Central memory CD4-positive, alpha-beta T cell (primary cell): ENCODE measurements around the gene TPRG1.

Experiments used
- DNase-seq: peaks from one replicate; pipeline ENCODE4 v3.0.0; 2022
- total RNA-seq, 3 experiments: gene quantifications; one replicate each; lab custom pipeline; 2026; lab: John Stamatoyannopoulos, UW

Gene TPRG1, protein sequence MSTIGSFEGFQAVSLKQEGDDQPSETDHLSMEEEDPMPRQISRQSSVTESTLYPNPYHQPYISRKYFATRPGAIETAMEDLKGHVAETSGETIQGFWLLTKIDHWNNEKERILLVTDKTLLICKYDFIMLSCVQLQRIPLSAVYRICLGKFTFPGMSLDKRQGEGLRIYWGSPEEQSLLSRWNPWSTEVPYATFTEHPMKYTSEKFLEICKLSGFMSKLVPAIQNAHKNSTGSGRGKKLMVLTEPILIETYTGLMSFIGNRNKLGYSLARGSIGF
- total RNA-seq: 1.2 to 7.5 (median 4.4) reads per million in 3 experiments

DNA sequence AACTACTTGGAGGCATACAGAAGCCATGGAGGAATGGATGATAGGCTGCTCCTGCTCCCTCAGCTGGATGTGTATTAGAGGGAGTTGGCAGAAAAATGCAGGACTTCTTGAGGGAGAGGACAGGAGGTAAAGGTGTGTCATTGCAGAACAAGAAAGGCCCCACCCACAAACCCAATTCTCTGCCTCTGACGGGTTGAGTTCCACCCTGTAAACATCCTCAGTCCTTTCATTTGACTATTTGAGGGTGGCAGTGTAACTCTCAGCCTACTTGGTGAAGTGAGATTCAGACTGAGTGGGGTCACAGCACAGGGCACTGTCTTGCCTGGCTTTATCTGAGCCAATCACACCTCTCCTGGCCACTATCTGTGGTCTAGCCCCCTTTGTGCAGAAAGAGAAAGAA, at the start of gene TPRG1:
TPRG1 (plus strand) TSS at position 265 of the 400 bp plus-strand sequence. CDS start 35,414 bp downstream, outside the sequence.
- DNase-seq: no peak

GRCh38 chr3:189122110-189122509, 49.7 kb upstream of the TPRG1 start:
- no peak for DNase-seq

GRCh38 chr3:189122526-189123205, 49.1 kb upstream of the TPRG1 start:
- DNase-seq: no peak

DNA sequence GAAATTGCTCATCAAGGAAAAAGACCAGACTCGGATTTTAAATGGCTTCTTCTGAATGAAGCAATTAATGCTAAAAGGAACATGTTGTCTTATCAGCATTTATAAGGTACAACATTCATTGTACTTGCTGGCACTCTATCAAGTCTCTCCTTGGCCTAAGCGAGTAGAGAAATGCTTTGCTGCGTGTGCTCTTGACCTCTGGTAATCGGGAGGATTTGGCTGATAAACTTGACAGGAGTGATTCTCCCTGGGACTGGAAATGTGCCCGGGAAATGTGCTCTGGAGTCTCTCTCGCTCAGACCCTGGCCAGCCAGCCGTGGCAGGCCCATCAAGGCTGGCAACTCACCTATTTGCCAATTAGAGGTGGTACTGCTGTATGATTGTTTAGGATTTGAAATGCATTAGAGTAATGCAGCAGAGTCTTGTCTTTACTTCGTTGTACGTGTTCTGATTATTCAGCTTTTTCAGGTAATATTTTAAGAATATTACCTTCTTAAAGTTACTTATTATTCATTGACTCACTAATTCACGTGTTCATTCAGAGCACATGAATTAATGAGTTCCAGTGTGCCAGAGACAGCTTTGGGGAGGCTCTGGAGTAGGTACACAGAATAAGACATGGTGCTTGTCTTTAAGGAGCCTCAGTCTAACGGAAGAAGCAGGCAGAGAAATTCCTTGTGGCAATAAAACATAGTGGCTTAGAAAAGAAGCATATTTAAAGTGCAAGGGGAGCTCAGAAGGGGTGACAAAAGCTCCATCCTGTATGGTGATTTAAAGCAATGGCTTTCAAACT, 48.0 kb upstream of the TPRG1 start:
- DNase-seq: no peak

DNA sequence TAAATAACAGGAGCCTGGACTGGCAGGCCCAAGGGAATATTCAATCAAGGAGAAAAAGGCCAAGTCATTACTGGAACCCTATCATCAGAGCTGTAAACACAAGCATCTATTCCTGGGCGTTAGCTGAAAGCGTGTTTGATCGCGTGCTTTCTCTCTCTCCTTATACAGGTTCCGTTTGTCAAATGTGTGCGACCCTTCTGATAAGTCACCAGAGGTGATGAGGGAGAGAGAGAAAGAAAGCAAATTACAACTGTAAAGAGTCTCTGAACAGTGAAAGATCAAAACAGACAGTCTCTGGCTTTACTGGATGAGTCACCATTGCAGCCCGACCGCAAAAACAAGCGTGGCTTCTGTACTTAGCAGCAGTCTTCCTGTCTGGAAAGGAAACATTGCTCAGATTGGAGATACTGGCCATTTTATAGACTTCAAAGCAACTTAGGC, 39.5 kb upstream of the TPRG1 start:
- DNase-seq: peak; percentile 79

DNA sequence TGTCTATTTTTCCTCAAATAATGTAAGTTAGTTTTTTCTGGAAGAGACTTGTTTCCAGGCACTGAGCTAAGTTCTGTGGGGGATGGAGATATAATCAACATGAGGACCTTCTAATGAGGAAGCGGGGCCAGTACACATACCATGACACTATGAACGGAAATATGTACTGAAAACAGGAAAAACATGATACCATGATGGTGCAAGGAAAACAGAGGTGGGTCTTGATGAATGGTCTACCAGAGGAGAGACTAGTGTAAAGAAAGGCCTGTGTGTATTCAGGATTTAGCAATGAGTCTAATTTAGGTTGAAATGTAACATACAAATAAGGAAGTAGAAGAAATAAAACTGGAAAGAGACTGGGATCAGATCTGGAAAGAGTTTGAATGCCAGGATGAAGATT, 38.9 kb upstream of the TPRG1 start:
- no peak for DNase-seq

- DNase-seq: no peak
Measured at GRCh38 chr3:189133768-189134167, 38.0 kb upstream of the TPRG1 start.

GRCh38 chr3:189137416-189137815, 34.4 kb upstream of the TPRG1 start:
- DNase-seq: no peak

DNA sequence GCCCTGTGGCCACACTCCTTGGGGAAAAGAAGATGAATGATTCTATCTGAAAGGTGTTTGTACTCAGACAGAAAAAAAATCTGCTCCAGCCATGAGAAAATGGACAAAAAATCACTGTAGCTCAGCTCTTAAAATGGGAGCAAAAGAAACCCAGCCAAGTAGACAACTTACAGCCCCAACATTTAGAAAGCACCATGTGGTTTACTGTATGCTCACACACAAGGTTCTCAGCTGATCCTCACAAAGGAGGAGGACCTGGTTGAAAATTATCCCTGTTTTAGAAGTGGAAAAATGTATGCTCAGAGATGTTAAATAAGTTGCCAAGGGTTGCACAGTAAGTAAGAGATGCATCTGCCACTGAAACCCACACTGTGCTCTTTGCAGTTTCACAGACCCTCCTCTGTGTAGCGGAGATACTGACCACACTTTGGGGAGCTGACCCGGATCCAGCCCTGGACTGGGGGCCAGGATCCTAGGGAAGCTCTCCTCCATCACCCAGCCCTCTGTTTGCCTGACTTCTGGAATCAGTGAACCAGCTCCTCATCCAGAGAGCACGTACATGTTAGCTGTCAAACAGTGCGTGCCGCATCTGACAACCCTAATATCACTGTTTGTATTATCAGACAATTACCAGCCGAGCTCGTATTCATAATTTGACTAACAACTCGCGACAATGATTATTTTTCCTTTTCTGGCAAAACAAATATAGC, 32.7 kb upstream of the TPRG1 start:
- no peak for DNase-seq

DNA sequence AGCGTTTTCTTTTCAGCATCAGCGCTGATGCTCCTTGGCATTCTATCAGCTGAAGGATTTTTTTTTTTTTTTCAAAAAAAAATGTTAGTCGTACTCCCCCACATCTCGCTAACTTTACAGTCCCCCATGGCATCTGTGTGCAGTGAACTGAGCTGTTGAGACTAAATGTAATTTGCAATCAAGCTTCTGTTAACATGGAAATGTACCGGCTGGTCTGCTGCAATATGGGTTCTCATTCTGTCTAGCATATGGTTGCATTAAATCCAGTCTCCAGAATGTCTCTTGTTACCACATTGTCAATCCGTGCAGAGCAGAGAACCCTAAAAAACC, 32.2 kb upstream of the TPRG1 start:
- no peak for DNase-seq

DNA sequence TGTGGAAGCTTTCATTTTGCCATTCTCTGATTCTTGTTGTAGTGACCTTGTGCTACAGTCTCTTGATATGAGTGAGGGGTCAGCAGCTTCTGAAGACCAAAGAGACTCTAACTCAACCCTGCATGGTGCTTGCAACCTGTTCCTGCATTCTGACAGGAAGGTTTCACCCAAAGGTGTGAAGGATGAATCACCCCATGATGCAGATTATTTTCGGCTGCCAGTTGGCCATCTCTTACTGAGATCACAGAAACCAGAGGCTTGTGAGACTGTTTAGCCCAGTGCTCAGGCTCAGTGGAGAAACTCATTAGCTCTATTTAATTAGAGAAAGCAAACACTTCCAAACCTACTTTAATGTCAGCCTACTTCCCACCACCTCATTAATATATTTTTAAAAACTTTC, 29.2 kb upstream of the TPRG1 start:
- DNase-seq: no peak

GRCh38 chr3:189143321-189143720, 28.4 kb upstream of the TPRG1 start:
- no peak for DNase-seq

DNA sequence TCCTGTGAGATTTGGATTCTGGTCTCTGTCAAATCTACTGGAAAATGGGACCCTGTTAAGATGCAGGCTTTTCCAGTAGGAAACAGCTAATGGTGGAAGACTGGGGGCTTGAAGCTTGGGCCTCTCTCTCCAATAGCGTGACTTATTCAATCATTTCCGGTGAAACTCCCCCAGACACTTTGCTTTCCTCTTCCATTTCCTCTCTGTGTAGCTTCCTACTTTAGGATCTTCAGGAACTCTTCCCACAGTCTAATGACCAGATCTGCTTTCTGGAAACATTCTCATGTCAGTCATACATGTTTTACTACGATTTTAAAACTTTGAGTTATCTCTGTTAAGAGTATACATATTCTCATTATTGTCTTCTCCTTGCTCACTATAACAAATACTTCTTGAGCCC, 28.0 kb upstream of the TPRG1 start:
- no peak for DNase-seq

DNA sequence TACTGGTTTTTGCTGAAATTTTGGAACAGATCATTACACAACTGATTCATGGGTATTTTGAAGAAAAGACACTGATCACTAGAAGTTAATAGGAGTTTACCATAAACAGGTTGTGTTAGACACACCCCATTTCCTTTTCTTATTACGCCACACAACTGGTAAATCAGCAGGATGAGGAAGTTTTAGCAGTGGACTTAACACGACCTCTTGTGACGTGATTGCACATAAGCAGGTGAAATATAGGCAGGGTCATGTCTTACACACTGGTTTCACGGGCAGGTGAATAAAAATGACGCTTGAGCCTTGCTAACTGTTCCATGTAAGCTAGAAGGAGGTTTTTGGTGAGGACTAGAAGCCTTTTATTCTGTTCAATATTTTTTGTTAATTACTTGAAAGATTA, 27.1 kb upstream of the TPRG1 start:
- DNase-seq: peak; percentile 56

- DNase-seq: no peak
Measured at GRCh38 chr3:189146848-189147247, 24.9 kb upstream of the TPRG1 start.

- DNase-seq: peak; percentile 56
Measured at GRCh38 chr3:189148081-189148507, 23.7 kb upstream of the TPRG1 start.

DNA sequence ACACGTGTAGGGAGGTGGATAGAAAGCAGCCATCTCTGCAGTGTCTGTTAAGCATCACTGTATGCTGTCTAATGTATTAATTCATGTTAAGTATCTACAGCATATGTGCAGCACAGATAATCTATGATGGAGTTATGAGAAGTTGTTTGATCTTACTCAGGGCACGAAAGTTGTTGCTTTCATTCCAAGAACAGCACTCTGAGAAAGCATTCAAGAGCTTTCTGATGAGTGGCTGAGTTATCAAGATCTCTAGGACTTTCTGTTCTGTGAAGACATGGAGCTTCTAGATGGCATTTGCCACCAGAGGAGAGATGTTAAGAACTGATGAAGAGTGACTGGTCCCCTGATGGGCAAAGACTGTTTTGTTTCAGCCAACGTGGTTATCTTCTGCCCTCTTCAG, 22.6 kb upstream of the TPRG1 start:
- DNase-seq: no peak

- DNase-seq: no peak
Measured at GRCh38 chr3:189157232-189158007, 14.4 kb upstream of the TPRG1 start.

DNA sequence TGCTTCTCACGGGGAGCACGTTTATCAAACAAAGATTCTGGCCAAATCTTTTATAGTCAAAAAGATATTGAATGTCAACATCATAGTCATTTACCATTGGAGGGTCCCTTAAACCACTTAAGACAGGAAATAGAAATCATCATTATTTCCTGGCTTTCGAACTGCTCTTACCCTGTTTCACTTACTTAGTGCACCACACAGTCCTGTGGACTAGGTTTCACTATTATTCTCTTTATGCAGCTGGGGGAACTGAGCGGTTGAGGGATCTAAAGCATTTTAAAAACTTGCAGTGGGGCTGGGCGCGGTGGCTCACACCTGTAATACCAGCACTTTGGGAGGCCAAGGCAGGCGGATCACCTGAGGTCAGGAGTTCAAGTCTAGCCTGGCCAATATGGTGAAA, 13.7 kb upstream of the TPRG1 start:
- DNase-seq: no peak

DNA sequence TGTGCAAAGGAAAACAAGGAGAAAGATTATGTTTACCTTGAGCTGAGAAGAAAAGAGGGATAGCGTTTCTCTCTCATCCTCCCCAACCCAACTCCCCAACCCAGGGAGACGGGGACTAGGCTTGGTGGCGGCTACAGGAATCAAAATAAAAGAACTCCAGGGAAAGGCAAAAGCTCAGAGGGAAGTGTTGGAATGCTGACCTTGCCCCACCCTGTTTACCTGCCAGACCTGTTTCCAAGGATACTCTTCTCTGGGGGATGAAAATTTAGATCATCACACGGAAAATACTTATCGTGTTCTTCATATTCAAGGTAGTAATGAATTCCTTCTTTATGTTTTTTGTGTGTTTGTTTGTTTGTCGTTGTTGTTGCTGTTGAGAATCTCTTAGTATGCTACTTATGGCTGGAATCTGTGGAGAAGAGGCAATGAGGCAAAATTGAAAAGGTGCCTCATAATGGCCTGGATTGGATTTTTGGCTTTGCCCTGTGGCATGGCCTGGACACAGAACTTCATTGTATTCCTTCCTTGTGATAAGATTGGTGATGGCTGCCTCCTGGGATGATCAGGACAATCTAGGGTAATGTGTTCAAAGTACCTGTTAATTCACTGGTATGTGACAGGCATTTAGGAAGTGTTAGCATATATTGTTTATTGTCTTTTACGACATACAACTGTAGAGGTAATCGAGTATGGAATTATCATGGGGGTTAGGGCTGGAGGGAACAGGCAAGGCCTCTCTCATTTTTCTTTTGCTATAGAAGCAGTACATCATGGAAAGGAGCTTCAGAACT, 11.1 kb upstream of the TPRG1 start:
- DNase-seq: no peak

GRCh38 chr3:189165092-189165612, 6.6 kb upstream of the TPRG1 start:
- no peak for DNase-seq
